HG03175 (cell line): ENCODE measurements around the gene CR2.
"Not testable (repeated sequence)": the region's sequence is repeated elsewhere in the genome, so short reads cannot be mapped to it uniquely, and the experiment has no call there.

Experiments used
- ATAC-seq: cut with Tn5 transposase; IDR thresholded peaks from one replicate; pipeline ENCODE4 v1.9.1; 2021; ENCODE audit warnings: mild to moderate bottlenecking, moderate library complexity; ENCODE audit not compliant: unreplicated experiment

Gene CR2

GRCh38 chr1:207454046-207454964, at the start of gene CR2:
CR2 (plus strand) TSS chr1:207454328; CDS start chr1:207454419, 91 bp downstream.
- ATAC-seq: peak; percentile 86

DNA sequence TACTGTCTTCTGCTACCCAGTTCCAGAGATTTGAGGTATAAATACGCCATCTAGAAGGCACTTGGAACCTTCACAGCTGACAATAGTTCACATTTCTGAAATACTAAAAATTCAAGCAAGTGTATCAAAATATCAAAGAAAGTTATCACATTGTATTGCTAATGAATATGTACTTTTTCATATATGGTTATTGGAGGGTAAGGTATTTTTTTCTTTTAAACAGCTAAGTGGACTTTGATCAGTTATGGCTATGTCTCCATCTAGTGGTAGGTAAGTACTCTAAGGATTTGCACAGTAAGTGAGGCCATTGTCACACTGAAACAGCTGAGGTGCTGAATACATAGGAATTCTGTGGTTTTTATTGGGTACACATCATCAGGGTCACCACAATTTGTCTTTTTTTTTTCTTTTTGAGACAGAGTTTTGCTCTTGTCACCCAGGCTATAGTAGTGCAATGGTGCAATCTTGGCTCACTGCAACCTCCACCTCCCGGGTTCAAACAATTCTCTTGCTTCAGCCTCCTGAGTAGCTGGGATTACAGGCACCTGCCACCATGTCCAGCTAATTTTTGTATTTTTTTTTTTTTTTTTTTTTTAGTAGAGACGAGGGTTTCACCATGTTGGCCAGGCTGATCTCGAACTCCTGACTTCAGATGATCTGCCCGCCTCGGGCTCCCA, 49.1 kb upstream of the CR2 start:
- peak; percentile 61 for ATAC-seq

GRCh38 chr1:207405814-207406213, 48.3 kb upstream of the CR2 start:
- no peak for ATAC-seq

- no peak for ATAC-seq
Measured at GRCh38 chr1:207407655-207408260, 46.4 kb upstream of the CR2 start.

GRCh38 chr1:207412845-207413244, 41.3 kb upstream of the CR2 start:
- ATAC-seq: no peak

DNA sequence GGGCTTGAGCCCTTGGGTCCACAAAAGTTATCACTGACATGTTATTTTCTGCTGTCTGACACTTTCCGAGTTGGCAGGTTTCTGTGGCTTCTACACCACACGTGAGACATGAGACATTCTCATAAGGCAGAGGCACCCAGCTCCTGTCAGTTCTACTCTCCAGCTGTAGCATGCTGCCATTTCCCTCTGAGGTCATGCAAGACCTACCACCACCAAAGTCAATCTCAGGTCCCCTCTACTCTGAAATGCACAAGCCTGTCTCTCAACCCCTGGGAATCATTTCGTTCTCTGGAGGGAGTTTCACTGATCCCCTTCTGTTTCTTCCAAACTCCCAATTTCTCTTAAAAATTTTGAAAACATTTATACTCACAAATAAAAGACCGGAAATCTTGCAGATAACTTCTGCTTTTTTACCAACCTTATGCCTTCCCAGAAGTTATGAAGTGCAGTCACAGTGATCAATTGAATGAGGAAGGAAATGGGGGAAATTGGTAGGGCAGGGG, 39.5 kb upstream of the CR2 start:
- ATAC-seq: peak; percentile 96

GRCh38 chr1:207417076-207417475, 37.1 kb upstream of the CR2 start:
- ATAC-seq: no peak

GRCh38 chr1:207418351-207418750, 35.8 kb upstream of the CR2 start:
- ATAC-seq: no peak

DNA sequence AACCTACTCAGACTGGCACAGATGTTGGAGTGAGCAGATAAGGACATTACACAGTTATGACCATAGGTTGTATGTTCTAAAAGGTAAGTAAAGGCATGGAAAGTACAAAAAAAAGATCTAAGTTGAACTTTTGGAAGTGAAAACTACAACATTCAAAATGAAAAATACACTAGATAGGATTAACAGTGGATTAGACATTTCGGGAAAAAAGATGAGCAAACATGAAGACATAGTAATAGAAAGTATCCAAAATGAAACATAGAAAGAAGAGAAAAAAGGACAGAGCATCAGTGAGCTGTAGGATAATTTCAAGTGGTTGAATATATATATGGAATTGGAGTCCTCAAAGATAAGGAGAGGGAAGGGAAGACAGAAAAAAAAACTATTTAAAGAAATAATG, 34.0 kb upstream of the CR2 start:
- no peak for ATAC-seq

DNA sequence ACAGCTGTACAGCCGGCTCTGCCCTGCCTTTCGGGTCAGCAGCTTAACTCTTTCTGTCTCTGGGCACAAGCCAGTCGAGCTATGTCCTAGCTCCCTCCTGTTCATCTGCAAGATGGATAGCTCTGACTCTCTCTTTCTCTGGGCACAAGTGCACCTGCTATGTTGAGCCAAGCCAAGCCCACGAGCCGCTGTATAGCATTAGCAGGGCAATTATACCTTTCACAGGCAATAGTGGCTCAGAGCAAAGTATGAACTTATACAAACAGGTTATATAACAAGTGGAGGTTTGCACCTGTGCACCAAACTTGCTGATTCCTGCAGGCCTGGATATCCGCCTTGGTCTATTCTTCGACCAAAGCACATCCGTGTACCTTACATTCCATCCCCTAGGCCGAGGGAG, 33.0 kb upstream of the CR2 start:
- no peak for ATAC-seq

DNA sequence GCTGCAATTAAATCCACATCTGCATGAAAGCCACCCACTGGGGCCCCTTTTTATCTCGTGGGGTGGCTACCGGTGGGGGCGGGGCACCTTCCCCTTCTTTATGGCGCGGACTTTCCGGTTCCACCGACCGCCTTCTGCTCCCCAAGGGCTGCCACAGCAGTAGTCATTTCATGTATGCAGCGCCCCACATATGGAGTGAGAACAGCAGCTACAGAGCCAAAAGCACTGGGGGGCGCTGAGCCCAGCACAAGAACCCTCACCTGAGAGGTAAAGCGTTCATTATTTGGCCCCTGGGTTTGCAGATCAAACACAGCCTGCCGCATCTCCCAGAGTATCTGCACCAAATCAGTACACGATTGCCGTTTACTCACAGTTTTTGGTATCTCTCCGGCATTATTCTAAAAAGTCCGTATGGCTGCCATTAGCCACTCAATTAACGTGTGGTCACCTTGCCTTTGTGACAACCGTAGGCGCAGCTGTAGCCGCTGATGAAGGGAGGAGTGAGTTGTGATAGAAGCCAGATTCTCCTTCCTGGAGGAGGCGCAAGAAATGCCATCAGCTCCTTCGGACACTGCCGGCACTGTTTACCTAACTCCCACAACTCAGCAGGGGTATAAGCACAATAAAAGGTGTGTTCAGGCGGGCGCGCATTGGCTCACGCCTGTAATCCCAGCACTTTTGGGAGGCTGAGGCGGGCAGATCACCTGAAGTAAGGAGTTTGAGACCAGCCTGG, 30.4 kb upstream of the CR2 start:
- no peak for ATAC-seq

DNA sequence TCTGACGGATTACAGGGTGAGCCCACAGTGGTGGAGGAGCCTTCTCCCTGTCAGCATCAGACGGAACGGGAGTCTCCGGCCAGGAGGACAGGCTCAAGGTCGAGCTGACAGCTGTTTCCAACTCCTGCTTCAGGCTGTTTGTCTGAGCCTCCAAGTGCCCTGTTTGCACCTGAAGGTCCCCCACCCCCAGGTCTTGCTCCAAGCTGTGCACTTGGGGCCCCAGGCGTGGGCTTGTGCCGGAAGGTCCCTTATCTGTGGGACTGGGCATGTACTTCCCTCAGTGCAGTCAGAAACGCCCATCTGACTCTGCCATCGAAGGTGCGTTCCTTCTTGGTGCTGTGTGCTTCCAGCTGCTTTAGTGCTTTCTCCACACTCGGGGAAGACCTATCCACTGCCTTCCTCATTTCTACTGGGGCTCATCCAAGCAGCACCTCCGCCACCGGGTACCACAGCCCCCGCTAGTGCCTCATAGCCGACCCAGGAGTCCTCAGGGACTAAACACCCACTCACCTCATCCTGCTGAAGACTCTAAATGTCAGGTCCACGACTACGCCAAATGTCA, 29.5 kb upstream of the CR2 start:
- ATAC-seq: no peak

GRCh38 chr1:207427832-207428585, 26.1 kb upstream of the CR2 start:
- no peak for ATAC-seq

DNA sequence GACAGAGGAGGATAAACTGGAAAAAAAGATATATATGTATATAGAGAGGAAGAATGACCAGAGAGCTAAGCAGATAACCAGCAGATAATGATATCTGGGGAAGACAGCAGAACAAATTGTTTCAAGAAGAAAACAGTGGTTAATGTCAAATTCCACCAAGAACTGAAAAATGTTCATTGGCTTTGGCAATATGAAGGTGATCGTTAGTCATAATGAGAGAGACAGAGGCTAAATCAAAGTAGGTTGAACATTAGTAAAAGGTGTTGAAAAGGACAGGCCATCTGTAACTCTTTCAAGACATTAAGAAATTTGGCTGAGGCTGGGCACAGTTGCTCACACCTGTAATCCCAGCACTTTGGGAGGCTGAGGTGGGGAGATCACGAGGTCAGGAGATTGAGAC, 25.3 kb upstream of the CR2 start:
- no peak for ATAC-seq

- peak; percentile 46 for ATAC-seq
Measured at GRCh38 chr1:207429963-207430362, 24.2 kb upstream of the CR2 start.

- ATAC-seq: no peak
Measured at GRCh38 chr1:207430602-207431001, 23.5 kb upstream of the CR2 start.

DNA sequence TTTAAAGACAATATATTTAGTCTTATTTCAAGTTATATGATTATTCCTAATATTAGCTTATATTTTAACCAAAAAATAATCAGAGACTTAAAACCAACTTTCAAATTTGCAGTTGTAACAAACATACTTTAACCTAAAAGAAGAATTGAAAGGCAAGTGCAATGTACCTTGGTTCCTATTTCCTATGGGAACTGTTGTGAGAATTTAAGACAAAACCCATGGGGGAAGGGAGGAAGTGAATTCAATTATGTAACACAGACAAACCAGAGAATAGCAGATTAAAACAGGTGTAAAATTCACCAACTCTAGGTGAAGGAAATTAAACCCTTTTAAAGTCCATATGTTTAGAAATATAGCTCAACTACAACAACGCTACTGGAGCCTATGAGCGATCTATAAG, 22.6 kb upstream of the CR2 start:
- ATAC-seq: no peak

GRCh38 chr1:207433435-207433834, 20.7 kb upstream of the CR2 start:
- no peak for ATAC-seq

DNA sequence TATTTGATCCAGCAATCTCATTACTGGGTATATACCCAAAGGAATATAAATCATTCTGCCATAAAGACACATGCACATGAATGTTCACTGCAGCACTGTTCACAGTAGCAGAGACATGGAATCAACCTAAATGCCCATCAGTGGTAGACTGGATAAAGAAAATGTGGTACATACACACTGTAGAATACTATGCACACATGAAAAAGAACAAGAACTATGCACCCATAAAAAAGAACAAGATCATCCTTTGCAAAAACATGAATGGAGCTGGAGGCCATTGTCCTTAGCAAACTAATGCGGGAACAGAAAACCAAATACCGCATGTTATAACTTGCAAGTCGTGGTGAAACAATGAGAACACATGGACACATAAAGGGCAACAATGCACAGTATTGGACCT, 17.4 kb upstream of the CR2 start:
- not testable (repeated sequence) for ATAC-seq

DNA sequence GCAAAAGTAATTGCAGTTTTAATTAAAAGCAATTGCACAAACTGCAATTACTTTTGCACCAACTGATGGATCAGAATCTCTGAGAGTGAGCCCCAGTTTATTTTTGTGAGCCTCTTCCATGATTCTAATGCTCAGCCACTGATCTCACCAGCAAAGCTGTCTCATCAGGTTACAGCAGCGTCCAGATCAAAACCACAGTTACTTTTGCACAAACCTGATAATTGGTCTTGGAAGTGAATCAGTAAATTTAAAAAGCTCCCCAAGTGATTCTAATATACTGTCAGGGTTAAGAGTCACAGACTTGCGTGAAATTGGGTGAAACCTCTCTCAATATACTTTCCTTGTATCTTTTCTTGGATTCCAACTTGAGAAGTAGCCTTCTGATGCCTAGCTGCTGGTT, 13.5 kb upstream of the CR2 start:
- ATAC-seq: no peak
